GM19025 (cell line): ENCODE data around the gene TUBE1.
"Not testable (repeated sequence)": the region's sequence is repeated elsewhere in the genome, so short reads cannot be mapped to it uniquely, and the experiment has no call there.

ENCODE experiments used
- ATAC-seq: cut with Tn5 transposase; IDR thresholded peaks from one replicate; pipeline ENCODE4 v1.9.1; 2021; ENCODE audit warnings: mild to moderate bottlenecking, low read depth, moderate library complexity; ENCODE audit not compliant: unreplicated experiment

Gene TUBE1

DNA sequence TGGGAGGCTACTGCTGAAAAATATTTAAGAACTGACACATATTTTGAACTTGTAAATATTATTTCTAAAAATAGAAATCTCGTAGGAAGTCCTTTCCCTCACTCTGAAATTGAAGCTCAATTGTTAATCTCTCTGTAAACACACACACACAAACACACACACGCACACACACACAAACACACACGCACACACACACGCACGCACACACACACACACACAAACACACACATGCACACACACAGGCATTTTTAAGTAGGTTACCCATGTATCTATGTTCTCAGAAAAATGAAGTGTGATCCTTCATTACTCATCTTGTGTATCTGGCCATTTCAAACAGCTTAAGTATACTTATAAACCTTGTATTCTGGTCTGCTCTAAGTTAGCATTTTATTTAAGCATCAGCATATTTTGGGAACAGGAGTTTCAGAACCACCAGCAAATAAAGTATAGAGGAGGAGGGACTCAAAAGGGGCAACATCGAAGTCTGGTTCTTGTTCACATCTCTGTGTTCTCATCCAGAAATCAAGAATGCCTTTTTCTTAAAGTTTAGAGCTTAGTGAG is 21.8 kb downstream of the TUBE1 start:
- ATAC-seq, result no peak

- ATAC-seq, result no peak
These were observed 24.3 kb downstream of the TUBE1 start for GRCh38 chr6:112062966-112063365.

DNA sequence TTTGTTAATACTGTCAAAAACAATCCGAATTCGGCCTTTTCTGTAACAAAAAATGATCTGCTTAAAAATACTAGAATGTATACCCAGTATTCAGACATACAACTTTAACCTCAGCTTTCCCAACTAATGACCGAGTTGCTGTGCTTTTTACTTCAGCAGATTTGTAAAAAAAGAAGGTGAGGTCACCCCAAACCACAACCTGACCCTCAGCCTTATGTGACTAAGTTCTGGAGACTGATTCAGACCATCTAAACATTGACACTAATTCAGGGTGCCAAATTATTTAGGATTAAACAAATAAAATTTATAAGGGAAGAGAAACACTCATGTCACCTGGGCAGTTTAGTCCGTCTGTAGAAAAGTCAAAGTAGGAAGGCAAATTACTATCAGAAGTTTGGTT is 25.7 kb downstream of the TUBE1 start:
- no peak for ATAC-seq

DNA sequence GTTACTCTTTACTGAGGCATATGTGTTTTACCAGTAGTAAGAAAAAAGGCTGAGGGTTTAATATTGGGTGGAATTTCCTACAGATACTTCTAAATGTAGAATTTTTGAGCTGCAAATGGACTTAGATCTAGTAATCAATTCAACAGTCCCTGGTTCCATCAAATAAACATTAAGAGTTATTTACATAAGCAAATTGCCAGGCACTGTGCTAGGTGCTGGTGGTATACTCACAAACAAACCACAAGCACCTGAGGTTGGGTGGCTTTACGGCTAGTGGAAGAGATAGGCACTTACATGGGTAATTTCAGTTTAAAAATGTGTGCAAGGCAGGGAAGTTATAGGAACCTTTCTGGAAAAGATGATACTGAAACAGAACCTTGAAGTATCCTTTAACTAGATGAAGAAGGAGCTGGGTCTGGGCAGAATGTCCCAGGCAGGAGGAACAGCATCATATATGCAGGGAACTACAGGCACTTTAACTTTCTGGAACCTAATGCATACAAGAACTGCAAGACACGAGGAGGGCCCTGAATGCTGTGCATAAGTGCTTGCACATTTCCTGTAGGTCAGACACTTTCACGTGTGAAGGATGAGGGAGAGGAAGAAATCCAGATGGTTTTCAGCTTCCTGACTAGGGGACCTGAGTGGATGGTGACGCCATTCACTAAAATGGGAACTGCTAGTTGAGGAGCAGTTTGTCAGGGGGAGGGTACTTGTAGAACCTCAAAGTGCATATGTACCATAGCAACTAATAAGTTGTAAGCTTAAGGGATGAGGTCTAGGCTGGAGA is 28.8 kb downstream of the TUBE1 start:
- no peak for ATAC-seq

DNA sequence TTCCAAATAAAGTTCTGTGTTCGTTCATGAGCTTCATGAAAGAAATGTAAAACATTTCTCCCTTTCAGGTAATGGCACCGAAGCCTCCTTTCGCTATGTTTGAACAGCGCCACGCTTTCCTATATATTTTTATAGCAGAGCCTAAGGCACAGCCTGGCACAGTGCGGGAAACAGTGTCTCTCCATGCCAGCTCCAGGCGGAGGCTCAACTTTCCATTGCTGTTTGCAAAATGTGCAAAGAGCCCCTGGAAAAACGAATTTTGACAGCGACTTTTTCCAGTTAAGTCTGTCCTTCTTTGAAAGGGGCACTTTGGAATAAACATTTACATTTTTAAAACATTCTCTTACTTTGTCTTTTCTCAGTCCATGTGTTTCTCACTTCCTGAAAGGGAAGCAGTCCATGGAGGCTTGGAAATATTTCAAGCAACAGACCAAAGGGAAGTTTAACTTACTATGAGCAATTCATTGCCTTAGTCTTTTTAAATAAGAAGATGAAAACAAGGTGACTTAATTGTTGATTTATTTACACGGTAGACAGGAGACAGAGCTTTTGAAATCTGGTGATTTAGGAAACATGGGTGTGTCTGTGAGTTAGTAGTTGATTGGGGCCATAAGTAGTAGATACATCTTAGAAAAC is 32.6 kb downstream of the TUBE1 start:
- ATAC-seq, result no peak

DNA sequence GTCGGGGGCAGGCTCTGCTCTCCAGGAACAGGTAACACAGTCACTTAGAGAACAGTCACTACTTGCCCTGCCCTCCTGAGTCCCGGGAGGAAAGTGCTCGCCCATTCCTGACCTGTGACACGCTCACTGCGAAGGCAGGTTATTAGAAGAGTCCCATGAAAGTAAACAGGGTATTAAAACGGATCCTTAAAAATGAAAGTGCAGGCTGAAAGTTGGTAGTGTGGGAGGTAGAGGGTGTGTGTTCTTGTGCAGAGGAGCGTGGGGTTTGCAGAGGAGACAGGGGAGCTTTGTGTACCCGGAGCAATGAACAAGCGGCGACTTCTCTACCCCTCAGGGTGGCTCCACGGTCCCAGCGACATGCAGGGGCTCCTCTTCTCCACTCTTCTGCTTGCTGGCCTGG is 33.3 kb downstream of the TUBE1 start, which contains the start of gene CCN6:
TSS of gene CCN6 (plus strand) at position 104 of the 400 bp plus-strand sequence. CDS start at position 358, 254 bp downstream.
- no peak for ATAC-seq

DNA sequence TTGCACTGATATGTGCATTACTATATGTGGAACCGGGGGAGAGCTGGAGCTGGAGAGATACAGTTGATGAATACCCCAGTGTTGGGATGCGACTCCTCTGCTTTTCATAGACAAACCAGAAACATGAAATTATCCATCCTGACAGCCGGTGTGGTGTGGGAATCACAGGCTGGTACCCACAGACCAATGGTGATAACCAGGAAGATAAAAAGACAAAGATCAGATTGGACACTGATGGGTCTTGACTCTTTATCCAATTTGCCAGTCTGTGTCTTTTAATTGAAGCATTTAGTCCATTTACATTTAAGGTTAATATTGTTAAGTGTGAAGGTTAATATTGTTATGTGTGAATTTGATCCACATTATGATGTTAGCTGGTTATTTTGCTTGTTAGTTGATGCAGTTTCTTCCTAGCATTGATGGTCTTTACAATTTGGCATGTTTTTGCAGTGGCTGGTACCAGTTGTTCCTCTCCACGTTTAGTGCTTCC is 36.0 kb downstream of the TUBE1 start:
- ATAC-seq, result not testable (repeated sequence)

DNA sequence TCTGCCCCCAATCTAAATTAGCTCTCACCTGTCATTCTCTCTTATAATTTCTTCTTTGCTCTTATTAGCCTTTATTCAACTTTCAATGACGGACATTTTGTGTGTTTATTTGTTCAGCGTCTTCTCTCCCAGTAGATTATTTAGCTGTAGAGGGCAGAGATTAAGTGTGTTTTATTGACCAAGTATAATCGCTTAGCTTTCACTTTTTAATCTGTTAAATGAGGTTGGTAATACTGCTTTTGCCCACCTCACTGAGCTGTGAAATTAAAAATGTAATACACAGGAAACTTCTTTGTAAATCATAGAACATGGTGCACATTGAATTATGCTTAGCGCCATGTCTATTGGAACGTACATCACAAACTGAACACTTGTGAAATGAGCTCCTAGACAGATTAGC is 36.9 kb downstream of the TUBE1 start:
- ATAC-seq, result no peak

DNA sequence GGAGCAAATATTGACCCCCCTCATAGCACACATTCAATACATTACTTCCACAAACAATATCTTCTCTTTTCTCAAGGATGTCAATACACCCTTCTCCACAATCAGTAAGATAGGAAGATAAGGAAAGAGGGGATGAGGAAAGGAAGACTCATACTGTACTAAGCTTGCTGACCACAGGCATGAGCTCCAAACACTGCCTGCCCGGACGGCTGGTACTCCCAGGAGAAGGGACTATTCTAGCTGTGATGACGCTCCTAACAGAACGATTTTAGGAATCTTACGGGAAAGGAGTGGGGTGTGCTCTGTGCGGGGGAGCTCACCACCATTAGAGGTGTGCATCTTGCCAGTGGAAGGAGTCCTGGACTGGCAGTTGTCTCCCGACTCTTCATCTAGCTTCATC is 37.3 kb downstream of the TUBE1 start:
- ATAC-seq, result no peak

DNA sequence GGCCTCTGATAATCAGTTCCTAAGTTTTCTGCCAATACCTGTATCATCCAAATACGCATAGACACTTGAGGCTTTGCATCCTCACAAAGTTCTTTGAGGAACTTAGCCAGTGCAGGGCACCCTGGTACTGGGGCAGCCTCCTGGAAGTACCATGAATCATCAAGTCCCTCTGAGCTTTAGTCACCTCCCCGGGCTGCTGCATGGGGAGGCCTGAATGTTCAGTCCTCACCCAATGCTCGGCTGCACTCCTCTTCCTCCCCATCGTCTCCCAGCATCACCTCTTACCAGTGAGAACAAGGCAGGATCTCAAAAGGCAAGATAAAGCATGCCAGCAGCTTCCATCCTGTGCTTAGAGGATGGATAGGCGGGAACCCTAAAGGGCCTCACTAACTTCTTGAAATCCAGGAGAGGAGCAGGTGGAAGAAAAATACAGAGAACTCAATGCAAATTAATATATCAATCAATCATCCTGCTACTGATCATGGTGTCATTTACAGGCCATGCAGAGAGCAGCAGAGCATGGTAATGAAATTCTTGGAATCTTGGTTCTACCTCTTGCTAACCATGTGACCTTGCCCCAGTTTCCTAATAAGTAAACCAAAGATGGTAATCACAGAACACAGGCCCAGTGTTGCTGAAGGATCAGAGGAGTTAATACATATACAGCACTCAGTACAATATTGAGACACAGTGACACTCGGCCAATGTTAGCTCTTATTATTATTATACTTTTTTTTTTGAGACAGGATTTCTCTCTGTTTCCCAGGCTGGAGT is 38.1 kb downstream of the TUBE1 start:
- no peak for ATAC-seq

- not testable (repeated sequence) for ATAC-seq
These were observed 39.8 kb downstream of the TUBE1 start for GRCh38 chr6:112047523-112047922.

DNA sequence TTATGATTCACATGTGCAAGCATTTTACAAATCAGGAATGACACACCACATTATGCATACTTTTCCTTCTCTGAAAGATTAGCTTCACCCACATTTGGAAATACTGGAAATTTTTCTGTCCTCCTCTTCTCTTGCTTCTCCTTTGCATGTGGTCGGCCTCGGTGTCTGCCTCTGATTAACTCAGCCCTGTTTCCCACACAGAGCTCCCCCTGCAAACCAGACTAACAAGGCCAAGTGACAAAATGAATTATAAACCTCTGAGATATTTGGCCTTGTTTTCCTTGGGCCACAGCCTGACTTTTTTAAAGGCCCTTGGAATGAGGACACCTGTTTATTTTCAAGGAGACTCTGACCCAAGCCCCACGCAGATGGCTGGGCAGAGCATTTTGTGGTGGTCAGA is 42.4 kb downstream of the TUBE1 start:
- no peak for ATAC-seq

- no peak for ATAC-seq
These were observed 43.1 kb downstream of the TUBE1 start for GRCh38 chr6:112044196-112044595.

DNA sequence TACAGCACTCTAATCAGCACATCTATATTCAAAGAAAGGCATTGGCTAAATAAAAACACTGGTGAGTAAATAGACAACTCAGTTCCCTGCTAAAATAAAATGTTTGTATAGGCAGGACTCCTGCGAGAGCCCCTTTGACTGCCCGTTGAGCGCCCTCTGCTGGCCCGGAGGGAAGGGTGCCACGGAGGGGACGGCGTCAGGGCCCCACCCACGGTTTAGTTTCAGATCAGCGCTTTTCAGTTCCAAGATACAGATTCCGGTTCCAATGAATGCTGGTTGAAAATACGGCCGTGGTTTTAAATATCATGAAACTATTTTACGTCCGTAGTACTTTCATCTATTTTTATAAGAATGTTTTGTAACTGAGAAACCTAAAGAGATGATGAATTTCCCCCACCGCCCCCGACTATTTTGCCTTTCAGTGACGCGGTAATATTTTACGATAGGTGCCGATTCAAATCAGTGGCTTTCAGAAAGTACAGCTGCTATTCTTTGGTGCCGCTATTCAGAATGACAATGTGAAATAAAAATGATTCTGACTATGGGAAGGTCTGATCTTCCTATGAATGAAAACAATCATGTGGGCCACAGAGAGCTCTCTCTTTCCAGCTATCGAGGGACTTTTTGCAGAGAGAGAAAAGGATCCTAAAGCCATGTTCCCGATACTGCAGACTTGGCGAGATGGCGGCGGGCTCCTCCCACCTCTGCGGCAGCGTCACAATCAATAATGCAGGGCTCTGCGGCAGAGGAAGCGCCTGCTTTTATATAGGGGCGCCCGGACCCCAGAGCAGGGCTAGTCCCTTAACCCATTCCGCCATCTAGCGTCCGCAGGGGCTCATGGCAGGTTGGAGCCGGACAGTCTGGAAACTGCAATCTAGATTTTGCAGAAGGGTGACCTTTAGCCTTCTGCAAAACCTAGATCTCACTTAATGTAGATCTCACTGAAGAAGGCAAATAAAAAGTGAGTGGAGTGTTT is 44.0 kb downstream of the TUBE1 start:
- ATAC-seq, result peak; percentile 85

DNA sequence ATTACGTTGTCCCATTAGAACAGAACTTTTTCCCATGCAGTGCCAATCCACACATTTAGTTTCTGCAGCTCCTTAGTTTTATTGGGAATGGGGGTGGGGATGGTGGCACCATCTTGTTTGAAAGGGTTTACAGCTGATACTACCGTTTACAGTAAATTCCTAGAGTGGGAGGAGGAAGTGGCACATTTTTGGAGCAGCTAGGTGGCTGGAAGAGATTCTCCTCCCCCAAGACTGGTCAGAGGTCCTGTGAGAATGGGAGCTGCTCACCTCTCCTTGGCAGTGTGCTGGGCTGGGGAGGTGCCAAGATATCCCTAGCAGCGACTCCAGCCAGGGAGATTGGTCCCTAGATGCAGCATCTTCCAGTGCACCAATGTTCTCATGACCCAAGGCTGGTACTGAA is 45.7 kb downstream of the TUBE1 start:
- no peak for ATAC-seq

GRCh38 chr6:112040956-112041355 is 46.3 kb downstream of the TUBE1 start:
- no peak for ATAC-seq

GRCh38 chr6:112039431-112039770 is 47.9 kb downstream of the TUBE1 start:
- no peak for ATAC-seq

DNA sequence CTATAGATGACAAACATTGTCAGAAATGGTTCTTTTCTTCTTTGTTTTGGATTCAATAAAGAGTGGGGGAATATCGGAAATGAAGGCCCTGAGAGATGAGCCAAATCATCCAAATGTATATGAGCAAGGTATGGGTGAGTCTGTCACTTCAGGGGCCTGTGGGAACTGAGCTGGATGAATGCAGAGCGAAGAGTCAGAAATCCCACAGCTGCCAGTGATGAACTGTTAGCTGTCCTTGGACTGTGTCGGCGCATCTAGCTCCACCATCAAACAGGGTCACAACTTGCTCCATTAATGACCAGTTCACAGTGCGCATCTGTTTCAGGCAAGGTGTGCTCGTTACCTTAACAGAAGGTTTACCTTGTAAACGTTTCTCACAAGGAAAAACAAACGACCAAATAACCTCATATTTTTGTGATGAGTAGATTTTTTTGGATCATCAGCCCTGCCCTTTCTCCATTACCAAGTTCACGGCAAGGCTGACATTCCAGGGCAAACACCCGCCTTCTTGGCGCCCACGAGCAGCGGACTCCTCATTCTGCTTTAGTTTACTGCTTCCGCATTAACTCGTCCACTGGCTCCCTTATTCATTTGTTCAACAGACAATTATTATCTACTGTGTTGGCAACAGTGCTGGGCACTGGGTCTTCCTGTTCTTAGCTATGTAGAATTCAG is 48.4 kb downstream of the TUBE1 start:
- no peak for ATAC-seq

DNA sequence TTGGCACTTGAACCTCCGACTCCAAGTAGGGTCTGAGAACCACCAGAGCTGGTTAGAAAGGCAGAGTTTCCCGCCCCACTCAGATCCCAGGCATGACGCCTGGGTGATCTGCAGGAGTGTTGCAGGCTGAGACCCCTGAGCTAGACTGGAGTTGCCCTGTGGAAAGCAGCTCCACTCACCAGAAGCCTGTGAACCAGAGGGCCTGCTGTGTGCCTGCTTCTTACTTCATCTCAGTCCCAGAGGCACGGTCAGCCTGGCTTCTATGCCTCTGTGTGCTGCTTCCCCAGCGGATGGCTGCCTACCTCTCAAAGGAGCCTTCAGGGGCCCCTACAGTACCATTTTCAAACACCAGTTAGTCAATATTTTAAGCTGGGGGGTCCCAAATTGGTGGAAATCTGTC is 49.0 kb downstream of the TUBE1 start:
- ATAC-seq, result no peak
